GM18520 (cell line): Measurements from ENCODE around the gene RAB6C.
"Not testable (repeated sequence)": the region's sequence is repeated elsewhere in the genome, so short reads cannot be mapped to it uniquely, and the experiment has no call there.

Source experiments
- ATAC-seq: cut with Tn5 transposase; IDR thresholded peaks from one replicate; pipeline ENCODE4 v1.9.1; 2021; ENCODE audit not compliant: unreplicated experiment

The RAB6C gene

GRCh38 chr2:129992415-129993006 is 13.0 kb downstream of the RAB6C start:
- not testable (repeated sequence) for ATAC-seq

- not testable (repeated sequence) for ATAC-seq
These were observed 13.7 kb downstream of the RAB6C start for GRCh38 chr2:129993151-129993550.

DNA sequence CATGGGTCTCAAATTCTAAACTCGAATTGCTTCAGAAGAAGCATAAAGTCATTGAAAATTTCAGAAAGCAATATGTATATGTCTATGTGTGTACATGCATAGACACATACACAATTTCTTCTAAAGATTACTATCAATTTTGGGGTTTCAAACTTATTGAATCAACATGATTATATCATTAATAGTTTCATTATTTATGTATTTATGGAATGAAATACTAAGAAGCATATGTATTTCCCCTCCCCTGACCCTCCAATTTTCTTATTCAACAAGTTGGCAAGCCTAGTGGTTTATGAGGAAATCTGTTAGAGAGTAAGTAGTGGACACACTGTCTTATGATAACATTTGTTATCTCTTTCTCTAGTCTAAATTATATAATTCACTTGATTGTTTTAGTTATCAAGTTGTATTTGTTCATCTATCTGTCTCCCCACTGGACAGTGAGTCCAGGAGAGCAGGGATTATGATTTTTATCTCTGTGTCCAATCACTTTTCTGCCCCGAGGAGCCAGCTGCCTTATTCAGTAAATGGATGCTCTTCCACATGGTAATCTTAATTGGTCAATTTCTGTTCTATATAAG is 17.3 kb downstream of the RAB6C start:
- ATAC-seq = not testable (repeated sequence)

GRCh38 chr2:129998771-129999170 is 19.3 kb downstream of the RAB6C start:
- ATAC-seq = not testable (repeated sequence)

GRCh38 chr2:130005862-130006261 is 26.4 kb downstream of the RAB6C start:
- ATAC-seq = not testable (repeated sequence)

GRCh38 chr2:130016701-130017100 is 37.2 kb downstream of the RAB6C start:
- not testable (repeated sequence) for ATAC-seq

DNA sequence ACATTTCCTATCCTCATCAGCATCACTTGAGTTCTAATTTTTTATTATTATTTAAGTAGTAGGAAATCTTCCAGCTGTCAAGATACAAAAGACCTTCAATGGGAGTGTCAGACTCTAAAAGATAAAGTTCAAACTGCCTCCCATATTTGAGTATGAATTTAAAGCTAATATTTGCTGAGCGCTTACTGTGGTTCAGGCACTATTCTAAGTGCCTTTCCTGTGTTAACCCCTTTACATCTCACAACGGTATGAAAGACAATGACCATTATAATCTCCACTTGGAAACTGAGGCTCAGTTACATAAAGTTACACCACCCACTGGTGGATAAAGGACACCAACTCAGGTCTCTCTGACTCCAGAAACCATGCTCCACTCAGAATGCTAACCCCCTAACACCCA is 39.9 kb downstream of the RAB6C start:
- ATAC-seq = no peak

- not testable (repeated sequence) for ATAC-seq
These were observed 40.6 kb downstream of the RAB6C start for GRCh38 chr2:130020069-130020468.

DNA sequence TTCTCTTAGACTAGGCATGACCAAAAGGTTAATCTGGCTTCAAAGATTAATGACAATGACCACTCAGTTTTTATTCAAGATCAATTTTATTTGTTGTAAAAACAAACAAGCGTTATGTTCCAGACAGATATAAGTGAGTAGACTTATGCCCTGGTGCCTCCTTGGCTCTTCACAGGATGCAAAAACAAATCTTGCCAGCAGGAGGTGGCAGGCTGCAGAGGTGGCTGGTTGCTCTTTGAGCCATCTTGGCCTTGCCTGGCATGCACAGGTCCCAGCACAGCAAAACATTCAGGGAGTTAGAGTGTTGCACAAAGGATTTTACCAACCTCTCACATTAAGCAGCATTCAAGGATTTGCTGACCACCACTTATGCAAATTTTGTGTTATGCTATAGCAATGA is 46.5 kb downstream of the RAB6C start:
- not testable (repeated sequence) for ATAC-seq
